Left lobe of liver (tissue), 2 donors: ENCODE measurements around the gene IL4I1. TPM values are rescaled to one million over a fixed set of nuclear protein-coding genes. Genes with fewer than 3 reads are reported as not detected.
A peak's percentile ranks its signal among the peaks of the same experiment; 100 is the strongest.

Experiments
- ATAC-seq: fragments of 200-7000 bp; cut with Tn5 transposase; one replicate; pipeline ENCODE4 v1.9.1; 2020; ENCODE audit warnings: mild to moderate bottlenecking, moderate library complexity
- DNase-seq: peaks from one replicate; pipeline ENCODE4 v3.0.0-alpha.2; 2020; ENCODE audit warnings: low spot score
- total RNA-seq: library from RNA; stranded (reverse); gene quantifications from one replicate; pipeline ENCODE4 v1.2.1, GENCODE V29; 2021
- donor health status: DM: no; HTN: no; CAD: no; lungs with moderate emphysema.
- donor health status: DM: no; HTN: yes; CAD: no.

The IL4I1 gene
- total RNA-seq, 1 donor from 2014 or later, result 0.13 TPM

DNA sequence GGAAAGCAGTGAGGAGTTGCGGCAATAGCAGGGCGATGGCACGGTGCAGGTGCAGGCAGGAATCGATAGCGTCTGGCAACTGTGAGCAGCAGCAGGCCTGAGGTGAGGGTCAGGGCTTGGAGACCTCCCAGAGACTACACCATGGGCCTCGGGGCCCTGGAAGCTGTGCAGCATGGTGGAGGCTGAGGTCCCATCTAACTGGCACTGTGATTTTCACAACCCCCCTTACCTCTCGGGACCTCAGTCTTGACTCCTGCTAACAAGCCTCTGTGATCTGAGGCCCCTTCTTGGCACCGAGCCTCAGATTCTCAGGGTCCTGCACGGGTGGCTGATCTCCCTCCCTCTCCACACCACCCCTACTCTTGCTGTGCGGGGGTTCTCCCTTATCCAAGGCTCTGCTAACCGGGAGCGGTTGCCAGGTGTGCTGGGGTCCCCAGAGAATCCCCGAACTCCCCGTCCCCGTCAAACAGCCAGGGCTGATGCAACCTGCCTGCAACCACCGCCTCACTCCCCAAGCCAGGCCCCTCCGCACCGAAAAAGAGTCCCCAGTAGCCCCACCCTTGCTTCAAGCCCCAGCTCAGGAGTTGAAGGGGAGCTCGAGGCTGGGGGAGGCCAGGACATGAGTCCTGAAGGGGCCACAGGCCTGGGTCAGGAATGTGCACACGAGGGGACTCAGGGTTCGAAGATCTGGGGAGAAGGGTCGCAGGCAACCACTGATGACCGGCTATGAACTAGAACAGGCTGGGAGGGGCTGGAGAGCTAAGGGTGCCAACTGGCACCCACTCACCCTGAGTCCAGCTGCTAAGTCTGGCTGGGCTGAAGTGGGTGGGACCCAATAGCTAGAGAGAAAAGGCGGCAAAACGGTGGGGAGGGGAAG is 27.6 kb upstream of the IL4I1 start:
- peak; percentile 97 for DNase-seq

DNA sequence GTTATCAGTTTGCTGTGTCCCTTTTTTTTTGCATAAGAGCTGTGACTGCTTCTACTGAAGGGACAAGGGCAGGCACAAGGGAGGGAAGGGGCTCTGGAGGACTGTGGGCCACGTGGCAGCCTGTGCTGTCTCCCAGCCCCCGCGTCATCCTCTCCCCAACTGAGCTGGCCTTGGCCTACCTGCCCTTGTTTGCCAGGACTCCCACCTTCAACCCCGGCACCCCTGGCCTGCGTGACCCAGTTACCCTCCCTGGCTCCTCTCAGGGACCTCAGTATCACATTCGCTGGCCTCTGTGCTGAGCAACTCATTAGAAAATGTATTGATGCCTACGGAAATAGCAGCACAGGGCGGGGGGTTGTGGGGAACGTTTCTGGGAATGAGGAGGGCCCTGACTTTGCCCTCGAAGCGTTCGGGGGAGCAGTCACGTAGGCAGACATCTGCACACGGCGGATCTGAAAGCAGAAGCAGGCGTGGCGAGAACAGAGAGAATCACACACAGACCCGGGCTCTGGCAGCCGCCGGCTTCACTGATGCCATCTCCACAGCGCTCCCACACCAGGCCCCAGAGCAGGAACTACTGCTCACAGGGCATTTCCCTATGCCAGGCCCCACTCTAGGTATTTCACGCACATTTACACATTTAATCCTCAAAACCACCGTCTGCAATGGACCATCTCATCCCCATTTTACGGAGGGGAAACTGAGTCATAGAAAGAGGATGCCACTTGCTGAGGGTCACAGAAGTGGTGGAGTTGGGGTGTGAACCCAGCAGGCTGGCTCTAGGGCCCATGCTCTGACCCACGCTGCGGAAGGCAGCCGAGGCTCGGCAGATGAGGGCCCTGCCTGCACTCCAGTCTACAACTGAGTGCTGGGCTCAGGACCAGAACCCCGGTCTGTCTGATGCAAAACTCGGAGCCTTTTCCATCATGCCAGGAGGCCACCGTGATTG is 26.6 kb upstream of the IL4I1 start:
- ATAC-seq, result peak; percentile 63
- DNase-seq, result peak; percentile 96

More for the DNA sequence above, 27.6 kb upstream of the IL4I1 start:
- peak; percentile 65 for ATAC-seq

GRCh38 chr19:49921871-49922795 is 25.4 kb upstream of the IL4I1 start:
- DNase-seq (no peak), ATAC-seq (no peak)

DNA sequence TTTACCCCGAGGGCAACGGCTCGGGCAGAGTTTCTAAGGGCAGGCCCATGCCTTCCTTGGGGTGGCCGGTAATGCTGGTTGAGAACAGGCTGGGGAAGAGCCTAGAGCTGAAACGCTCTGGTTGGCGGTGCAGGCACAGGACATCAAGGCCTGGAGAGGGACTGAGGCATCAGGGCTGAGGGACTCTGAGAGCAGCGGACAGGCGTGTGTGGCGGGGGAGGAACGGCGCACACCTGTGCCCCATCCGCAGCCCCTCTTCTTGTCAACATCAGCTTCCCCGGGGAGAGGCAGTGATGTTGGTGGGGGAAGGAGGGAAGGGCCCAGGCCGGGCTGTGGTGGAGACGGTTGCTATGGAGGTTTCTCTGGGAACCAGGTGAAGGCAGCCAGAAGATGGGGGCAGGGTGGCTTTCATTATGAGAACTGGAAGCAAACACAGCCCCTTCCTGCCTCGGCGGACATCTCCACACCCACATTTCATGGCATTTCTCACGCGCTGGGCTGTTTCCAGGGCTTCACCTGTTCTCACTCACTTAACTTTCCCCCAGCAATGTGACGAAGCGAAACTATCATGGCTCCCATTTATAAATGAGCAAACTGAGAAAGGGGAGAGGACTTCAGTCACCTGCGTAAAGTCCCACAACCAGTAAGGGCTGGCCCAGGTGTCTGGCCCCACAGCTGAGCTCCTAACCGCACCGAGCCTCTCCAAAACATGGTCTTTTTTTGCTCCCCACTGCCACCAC is 24.1 kb upstream of the IL4I1 start:
- ATAC-seq (no peak), DNase-seq (no peak)

DNA sequence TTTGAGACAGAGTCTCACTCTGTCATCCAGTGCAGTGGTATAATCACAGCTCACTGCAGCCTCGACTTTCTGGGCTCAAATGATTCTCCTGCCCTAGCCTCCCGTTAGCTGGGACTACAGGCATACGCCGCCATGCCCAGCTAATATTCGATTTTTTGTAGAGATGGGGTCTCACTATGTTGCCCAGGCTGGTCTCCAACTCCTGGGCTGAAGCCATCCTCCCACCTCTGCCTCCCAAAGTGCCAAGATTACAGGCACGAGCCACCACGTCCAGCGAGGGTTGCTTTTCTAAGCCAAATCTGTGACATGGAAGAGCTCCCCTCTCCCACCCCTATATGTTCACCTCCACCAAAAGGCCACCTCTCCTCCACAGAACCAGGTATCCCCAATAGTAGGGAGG is 21.4 kb upstream of the IL4I1 start:
- ATAC-seq (no peak), DNase-seq (no peak)

- DNase-seq, result peak; percentile 84
- ATAC-seq, result peak; percentile 90
Measured at GRCh38 chr19:49916839-49917733, 20.4 kb upstream of the IL4I1 start.

DNA sequence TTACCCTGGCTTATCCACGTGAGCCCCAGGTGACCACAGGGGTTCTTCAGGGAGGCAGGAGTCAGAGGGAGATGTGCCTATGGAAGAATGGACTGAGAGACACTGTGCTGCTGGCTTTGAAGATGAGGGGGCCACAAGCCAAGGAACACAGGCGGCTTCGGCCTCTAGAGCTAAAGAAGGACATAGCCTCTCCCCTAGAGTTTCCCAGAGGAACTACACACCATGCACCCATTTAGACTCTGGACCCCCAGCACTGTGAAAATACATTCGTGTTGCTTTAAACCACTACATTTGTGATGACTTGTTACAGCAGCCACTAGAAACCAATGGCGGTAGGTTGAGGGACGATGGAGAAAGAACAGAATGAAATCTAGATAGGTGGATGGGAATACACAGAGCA is 18.6 kb upstream of the IL4I1 start:
- ATAC-seq (no peak), DNase-seq (no peak)

- DNase-seq, result no peak
- ATAC-seq, result no peak
Measured at GRCh38 chr19:49913720-49914119, 17.0 kb upstream of the IL4I1 start.

- DNase-seq (no peak), ATAC-seq (no peak)
Measured at GRCh38 chr19:49912965-49913685, 16.4 kb upstream of the IL4I1 start.

DNA sequence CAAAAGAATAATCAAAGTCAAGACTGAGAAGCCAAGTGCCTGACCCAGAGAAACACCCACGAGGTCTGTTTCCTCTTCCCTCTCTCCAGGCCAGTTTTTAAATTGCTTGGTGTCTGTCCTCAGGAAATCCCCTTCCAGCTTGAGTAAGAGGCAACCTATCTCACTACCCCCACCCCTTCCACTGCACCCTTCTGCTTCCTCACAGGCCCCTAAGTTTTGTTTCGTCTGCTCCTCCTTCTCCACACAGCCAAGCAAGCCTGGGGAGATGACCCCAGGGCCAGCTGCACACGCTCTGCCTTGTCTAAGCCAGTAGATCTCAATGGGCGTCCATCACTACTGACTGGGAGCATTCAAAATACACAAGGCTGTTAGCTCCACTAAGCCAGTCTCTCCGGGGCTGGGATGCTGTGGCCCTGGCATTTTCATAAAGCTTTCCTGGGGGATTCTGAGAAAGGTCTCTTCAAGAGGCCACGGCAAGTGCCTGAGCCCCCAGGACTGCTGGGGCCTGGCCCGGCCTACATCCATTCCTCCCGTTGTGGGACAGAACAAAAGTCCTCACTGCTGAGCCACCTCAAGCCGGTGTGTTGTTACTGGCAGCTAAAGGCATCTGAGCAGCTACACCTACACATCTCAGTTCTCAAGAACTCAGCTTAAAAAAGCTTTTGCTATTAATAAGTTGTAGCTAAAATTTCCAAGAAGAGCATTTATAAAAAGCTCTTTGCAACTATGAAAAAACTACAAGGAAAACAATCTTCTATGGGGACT is 14.9 kb upstream of the IL4I1 start:
- DNase-seq (no peak), ATAC-seq (peak; percentile 18)

GRCh38 chr19:49910179-49910578 is 13.5 kb upstream of the IL4I1 start:
- no peak for ATAC-seq
- no peak for DNase-seq

DNA sequence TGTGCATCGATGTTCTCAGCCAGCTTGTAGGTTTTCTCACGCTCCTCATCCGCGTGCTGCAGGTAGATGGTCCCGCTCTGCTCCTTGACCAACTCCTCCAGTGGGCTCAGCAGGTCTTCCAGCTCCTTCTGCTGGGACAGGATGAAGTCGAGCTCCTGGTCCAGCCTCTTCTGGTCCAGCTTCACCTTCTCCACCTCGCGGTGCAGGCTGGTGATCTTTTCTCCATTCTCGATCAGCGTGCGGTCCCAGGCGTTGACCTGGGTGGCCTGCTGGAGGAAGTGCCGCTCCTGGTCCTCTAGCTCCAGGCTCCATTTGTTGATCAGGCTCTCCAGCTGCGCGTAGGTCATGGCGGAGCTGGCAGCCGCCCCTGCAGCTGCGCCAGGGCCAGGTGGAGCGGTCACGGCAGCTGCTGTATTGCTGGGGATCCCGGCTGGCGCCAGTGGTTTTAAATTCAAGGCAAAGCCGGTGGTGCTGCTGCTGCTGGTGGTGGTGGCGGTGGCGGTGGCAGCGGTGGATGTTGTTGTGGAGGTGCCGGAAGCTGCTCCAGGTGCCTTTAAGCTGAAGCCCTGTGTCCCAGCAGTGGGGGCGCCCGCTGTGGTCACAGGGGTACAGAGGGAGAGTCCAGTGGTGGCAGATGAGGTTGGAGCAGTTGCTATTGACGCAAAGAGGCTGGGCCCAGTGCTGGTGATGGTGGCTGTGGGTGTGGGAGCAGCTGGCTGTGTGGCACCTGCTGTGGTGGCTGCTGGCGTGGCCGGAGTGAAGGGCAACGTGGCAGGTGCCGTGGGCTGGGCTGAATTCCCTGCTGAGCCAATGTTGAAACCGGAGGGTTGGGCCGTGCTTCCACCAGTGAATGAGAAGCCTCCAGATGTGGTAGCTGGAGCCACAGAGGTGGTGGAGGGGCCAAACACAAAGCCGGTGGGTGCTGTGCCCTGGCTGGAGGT is 12.1 kb upstream of the IL4I1 start:
- DNase-seq (no peak), ATAC-seq (no peak)

DNA sequence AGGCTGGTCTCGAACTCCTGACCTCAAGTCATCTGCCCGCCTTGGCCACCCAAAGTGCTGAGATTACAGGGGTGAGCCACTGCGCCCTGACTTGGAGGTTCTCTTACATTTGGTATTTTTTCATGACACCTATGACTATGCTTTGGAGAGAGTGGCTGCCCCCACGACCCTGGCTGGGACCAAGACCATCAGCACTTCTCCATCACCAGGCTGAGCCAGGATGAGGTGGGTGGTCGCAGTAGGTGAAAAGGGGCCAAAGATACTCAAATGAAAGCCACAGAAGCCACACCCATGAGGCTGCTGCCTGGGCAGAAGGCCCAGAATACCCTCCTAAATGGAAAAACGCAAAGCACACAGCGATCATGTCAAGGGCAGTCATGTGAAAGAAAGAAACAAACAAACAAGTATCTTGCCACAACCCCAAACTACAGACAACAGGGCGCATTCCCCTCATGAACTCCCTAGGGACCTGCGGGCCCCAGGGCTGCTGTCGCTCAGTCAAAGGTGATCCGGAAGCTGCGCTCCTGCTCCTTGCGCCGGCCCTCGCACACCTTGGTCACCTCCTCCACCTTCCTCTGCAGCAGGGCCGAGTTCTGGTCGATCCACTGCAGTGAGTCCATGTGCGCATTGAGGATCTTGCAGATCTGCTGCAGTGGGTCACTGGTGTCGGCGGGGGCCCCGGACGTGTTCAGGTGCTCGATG is 11.2 kb upstream of the IL4I1 start:
- ATAC-seq (no peak), DNase-seq (no peak)

DNA sequence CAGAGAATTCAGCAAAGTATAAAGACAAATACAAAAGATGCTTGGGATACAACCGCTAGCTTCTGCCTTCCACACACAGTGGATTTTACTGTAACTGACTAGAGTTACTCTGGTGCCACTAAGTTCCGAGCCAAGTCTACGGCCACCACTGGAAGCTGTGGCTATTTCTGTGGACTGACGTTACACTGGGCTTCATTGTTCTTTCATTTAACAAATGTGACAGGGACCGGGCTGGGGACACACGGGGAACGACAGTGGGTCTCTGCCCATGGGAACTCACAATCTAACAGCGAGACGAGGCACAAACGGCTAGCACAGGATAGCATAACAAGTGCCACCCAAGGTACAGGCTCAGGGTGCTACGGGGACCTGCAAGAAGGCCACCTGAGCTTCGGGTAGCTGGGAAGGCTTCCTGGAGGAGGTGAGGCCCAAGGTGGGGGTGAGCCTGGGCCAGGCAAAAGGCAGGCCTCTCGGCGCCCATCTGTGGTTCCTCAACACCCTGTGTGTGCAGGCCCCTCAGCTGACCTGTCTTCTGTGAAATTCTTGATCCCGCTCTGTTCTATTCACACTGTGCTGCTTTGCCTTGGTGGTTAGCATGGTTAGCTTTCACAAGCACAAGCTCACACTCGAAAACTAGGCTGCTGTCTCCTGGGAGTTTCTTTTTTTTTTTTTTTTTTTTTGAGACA is 10.3 kb upstream of the IL4I1 start:
- DNase-seq, result no peak
- no peak for ATAC-seq

GRCh38 chr19:49904136-49904535 is 7.4 kb upstream of the IL4I1 start:
- ATAC-seq (no peak), DNase-seq (no peak)
